Adrenal gland (tissue), 5 donors: ENCODE measurements around the gene NDUFA9.

Experiments
- CTCF ChIP-seq, 6 experiments: fragments of 450-650 bp in 4 of 6; fragments of 200-600 bp in 2 of 6; sonication (generic) in 1 of 6; IDR thresholded peaks; 1 replicate in 5 of 6; 2 replicates in 1 of 6; pipeline versions ENCODE4 v1.5.1 to v1.8.0; 2016 to 2021; ENCODE audit warnings: antibody characterized with exemption in 6 of 6, mild to moderate bottlenecking in 2 of 6, moderate library complexity in 1 of 6
- POLR2A ChIP-seq, 2 donors: fragments of 450-650 bp; IDR thresholded peaks; one replicate each; pipeline ENCODE4 v1.6.1; 2017; ENCODE audit warnings: antibody characterized with exemption in 2 of 2, mild to moderate bottlenecking in 2 of 2, moderate library complexity in 1 of 2
- donor health status: DM: no; HTN: no; CAD: no.

- no peak for TF ChIP-seq POLR2A (IDR thresholded peaks at IDR 0.05)
- no peak for TF ChIP-seq CTCF (IDR thresholded peaks at IDR 0.05)
These were observed 32.8 kb downstream of the NDUFA9 start for GRCh38 chr12:4681732-4682131.
